Fibroblast of peridontal ligament (primary cell): Measurements from ENCODE around the gene IL33.
A peak's percentile ranks its signal among the peaks of the same experiment; 100 is the strongest.

Experiments used
- DNase-seq: peaks from one replicate; pipeline ENCODE4 v3.0.0-alpha.2; 2010; ENCODE audit errors: extremely low read depth

IL33 gene

DNA sequence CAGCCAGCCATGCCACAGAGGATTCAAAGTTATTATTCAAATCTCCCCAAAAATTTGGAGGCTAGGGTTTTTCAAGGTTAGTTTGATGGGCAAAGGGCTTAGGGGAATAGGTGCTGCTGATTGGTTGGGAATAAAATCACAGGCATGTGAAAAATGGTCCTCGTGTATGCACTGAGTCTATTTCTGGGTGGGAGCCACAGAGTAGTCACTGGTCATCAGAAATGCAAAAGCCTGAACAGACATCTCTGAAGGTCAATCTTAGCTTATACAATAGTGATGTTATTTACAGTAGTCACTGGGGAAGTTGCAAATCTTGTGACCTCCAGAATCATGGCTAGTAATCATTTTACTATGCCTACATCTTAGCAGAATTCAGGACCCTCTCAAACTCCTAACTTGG is 1.3 kb downstream of the IL33 start:
- DNase-seq = no peak

DNA sequence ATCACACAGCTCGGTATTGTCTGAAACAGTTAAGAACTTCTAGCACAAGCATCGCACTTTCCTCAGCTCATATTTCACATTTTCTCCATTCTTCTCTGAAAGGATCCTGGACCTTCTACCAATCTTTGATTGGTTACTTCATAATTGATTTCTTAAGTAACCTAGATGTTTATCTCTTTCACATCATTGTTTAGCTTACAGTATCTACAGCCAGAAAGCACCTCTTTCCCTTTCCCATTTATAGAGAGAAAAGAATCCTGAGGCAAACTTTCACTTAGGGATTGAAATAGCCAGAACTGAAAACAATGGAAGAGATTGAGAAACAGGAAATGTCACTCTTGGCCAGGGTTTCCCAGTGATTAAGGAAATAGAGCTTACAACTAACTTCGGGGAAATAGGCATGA is 2.5 kb downstream of the IL33 start:
- DNase-seq = peak; percentile 89

- DNase-seq = no peak
Observed at GRCh38 chr9:6219040-6219439, 3.4 kb downstream of the IL33 start.

- no peak for DNase-seq
Observed at GRCh38 chr9:6219981-6220380, 4.4 kb downstream of the IL33 start.

DNA sequence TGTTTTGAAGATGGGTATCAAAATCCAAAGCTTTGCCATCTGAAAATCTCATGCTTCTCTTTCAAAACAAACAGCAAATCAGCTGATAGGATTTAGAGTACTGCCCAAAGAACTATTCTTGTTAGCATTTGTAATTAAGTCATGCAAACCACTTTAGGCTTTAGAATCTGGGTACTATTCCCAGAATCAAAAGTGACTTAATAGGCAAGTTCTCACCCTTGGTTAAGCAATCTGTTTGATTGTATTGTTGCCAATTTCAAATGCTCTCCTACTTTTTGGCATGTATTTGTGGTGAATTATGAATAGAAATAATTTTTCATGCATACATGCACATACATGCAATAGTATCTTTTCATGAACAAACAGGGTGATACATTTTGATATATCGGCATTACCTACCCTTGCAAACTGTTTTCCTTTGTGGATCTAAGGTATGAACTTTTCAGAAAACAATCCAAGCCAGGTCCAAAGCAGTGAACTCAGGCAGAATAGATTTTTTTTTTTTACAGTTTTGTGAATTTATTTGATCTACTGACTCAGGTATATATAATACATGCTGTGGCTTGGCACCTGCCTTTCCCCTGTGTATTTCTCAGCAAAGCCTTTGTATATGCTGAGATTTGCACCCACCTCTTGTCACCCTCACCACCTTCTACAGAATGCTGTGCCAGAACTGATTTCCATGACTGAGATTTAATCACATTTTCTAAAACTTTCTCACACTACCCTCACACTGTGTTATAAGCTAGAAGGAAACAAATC is 9.0 kb downstream of the IL33 start:
- DNase-seq = no peak

GRCh38 chr9:6226696-6227095 is 11.1 kb downstream of the IL33 start:
- DNase-seq = peak; percentile 54

GRCh38 chr9:6229186-6229585 is 13.6 kb downstream of the IL33 start:
- no peak for DNase-seq

DNA sequence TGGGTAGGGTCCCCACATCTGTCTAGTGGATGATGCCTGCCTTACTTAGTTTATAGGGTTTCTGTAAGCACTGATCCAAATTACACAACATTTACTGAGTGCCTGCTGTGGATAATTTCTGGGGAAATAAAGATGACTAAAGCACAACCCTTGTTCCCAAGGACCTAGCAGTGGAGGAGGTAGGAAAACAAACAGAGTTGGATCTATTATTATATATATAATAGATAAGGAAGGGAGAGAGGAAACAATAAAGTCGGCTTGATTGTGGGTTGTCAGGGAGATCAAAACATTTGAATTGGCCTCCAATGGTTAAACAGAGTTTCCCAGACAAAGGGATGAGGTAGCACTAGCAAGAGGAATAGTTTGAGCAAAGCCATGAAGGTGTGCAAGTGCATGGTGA is 14.0 kb downstream of the IL33 start:
- peak; percentile 28 for DNase-seq

DNA sequence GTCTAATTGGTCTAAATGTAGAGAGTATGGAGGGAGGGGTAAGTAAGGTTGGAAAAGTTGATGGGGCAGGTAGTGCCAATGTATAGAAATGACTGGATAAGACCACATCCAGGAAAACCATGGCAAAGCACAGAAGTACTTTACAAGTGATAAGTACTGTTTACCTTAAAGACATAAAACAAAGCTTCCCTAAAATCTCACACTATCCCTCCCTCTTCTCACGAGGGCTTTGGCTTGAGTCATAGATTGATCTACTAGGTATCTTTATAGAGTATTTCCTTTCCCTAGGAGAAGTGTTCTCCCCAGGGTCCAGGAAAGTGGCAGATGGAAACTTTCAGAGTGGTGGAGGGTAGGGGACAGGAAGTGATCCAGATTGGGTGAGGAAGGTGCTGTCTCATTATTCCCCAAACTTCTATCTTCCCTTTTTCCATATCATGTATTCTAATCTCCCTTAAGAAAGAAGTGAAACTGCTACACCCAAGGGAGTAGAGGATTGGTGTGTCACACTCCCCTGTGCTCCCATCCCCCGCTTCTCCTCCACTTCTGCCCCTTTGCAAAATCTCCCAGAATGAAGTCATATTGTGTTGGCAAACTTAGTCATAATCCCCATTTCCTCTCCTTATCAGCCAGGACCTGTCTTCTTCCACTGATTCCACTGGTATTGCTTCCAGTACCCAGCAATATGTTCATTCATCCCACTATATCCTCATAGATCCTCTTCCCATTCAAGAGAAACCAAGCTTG is 14.6 kb downstream of the IL33 start:
- no peak for DNase-seq

DNA sequence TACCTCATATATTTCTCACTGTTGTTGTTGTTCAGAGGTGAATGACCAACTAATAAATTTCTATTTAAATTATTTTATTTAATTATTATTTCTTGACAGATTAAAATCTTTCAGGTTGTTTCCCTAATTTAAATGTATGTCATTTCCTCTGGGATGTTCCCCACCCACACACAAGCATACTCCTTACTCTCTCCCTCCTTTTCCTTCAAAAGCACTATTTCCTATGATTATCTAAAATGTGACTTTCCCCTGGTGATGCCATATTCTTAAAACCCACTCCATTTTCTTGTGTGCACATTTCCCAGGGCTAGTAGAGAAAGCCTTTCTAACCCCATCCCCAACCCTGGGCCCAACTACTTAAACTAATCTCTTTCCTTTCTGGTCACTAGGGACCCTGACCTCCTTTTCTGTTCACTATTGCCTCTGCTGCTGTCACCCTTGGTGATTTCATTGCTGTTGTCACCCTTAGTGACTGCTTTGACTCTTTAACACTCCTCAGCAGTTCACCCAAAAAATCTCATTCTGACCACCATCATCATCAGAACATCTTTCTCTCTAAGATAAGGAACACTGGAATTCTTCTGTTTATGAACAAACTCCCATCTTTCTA is 16.8 kb downstream of the IL33 start:
- DNase-seq = no peak

GRCh38 chr9:6234014-6234413 is 18.4 kb downstream of the IL33 start:
- DNase-seq = no peak

DNA sequence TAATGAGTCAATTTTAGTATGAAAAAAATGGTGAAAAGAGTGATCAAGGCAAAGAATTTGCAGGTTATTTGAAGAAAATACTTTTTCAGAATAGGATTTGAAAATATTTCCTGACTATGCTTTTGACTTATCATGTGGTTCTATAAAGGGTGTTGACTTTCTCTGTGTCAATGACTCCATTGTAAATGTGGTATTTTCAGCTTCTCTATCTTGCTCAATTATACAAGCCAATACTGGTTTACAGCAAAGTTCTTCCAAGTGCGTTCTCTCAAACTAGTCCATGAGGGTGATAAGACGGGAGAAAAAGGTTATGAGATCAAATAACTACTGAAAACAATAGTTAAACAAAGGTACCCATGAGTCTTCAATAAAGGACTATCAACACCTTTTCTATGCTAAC is 21.7 kb downstream of the IL33 start:
- DNase-seq = no peak

GRCh38 chr9:6239048-6239461 is 23.4 kb downstream of the IL33 start:
- no peak for DNase-seq

DNA sequence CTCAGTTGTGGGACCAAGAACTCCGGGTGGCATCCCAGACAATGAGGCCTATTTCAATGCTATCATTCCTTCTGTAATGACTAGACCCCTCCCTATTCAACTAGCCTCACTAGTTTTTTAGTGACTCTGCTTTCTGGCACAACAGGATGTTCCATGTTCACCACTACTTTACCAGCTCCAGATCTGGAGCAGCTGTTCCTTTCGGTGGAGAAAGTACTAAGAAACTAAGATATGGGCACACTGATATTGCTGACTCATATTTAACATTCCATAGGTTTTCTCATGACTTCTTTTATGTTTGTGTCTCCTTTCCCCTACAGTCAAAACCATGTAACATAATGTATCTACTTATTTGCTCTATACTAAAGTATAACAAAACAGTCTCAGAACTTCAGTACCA is 24.1 kb downstream of the IL33 start:
- DNase-seq = no peak

DNA sequence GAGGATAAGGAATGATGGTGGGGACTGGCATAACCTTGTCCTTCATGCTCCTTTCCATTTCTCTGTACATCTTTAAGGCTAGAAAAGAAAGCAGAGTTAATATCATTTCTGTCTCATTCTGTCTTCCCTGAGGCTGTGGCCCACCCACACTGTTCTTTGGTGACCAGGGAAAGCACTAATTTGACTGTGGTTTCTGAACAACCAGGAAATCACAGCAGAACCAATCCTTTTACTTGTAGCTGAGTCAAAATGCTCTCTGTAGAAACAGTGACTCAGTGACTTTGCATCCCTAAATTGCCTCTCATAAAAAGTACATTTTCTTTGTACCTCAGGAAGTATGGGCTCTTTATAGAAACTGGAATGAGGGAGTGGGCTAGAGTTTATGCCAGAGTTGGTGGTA is 28.1 kb downstream of the IL33 start:
- peak; percentile 65 for DNase-seq

DNA sequence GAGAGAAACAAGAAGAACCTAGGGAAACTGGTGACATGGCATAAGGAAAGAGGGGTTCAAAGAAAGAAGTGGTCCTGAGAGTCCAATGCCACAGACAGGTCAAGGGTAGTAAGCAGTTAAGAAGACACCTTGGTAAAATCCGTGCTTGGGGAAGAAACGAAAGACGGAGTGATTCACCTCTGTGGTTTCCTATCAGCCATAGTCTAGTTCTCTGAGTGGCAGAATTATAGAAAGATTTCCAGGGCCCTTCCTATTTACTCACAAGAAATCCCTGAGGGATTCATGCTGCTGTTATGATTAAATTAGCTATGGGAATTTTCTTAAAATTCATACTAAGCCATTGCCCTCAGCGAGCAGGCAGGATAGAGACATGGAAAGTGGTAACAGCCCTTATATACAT is 31.7 kb downstream of the IL33 start:
- DNase-seq = no peak

- no peak for DNase-seq
Observed at GRCh38 chr9:6268826-6269397, 53.3 kb downstream of the IL33 start.

GRCh38 chr9:6270896-6271295 is 55.3 kb downstream of the IL33 start:
- DNase-seq = no peak

GRCh38 chr9:6271508-6272228 is 56.1 kb downstream of the IL33 start:
- no peak for DNase-seq

DNA sequence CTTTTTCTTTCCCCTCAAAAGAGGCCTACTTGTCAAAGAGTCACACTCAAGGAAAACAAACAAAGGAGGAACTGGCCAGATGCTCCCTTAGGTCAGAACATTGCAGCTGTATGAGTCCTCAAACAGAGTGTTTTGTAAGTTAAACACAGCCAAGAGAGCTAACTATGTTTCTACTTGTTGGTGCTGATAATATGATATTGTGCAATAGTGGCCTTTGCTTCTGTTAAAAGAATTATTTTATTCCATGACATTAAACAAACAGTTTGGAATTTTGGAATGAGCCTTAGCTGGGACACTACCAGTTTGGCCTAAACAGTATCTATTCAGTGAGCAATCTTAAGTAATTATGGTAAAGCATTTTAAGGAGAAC is 56.6 kb downstream of the IL33 start:
- DNase-seq = peak; percentile 97

- no peak for DNase-seq
Observed at GRCh38 chr9:6277417-6277816, 61.8 kb downstream of the IL33 start.

DNA sequence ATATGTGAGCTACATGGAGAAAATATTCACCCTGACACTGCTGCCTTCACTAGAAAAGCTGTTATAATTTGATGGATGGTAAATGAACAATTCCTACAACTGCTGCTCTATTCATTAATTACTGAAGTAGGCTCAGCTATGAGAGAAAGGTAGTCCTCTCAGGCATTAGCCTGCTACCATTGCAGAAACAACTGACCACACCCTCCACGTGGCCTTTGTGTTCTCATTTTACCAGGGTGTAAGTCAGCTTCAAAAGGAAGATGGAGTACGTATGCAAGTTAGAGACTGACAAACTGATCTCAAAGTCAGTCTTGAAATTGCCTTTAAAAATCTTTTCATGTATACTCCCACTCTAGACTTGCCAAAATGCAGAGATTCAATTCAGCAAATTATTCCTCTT is 86.3 kb downstream of the IL33 start:
- no peak for DNase-seq
